NK-92 (cell line): ENCODE measurements around the gene CPXM2.

Source experiments
- DNase-seq: peaks from one replicate; lab custom pipeline; 2025; ENCODE audit not compliant: unreplicated experiment; lab: John Stamatoyannopoulos, UW

The CPXM2 gene

GRCh38 chr10:123878666-123879303, 12.8 kb downstream of the CPXM2 start:
- no peak for DNase-seq

- no peak for DNase-seq
Measured at GRCh38 chr10:123870260-123870659, 21.3 kb downstream of the CPXM2 start.

GRCh38 chr10:123869020-123869414, 22.6 kb downstream of the CPXM2 start:
- no peak for DNase-seq

- DNase-seq = no peak
Measured at GRCh38 chr10:123868038-123869019, 23.3 kb downstream of the CPXM2 start.

GRCh38 chr10:123865880-123866279, 25.7 kb downstream of the CPXM2 start:
- DNase-seq = no peak

- no peak for DNase-seq
Measured at GRCh38 chr10:123865350-123865749, 26.3 kb downstream of the CPXM2 start.

- DNase-seq = no peak
Measured at GRCh38 chr10:123864923-123865322, 26.7 kb downstream of the CPXM2 start.

GRCh38 chr10:123863721-123864482, 27.7 kb downstream of the CPXM2 start:
- no peak for DNase-seq

GRCh38 chr10:123863183-123863575, 28.4 kb downstream of the CPXM2 start:
- no peak for DNase-seq

GRCh38 chr10:123862421-123863182, 29.0 kb downstream of the CPXM2 start:
- DNase-seq = no peak

- DNase-seq = no peak
Measured at GRCh38 chr10:123860856-123861255, 30.8 kb downstream of the CPXM2 start.

- no peak for DNase-seq
Measured at GRCh38 chr10:123860209-123860608, 31.4 kb downstream of the CPXM2 start.

GRCh38 chr10:123859653-123860050, 32.0 kb downstream of the CPXM2 start:
- no peak for DNase-seq

- DNase-seq = no peak
Measured at GRCh38 chr10:123858907-123859652, 32.5 kb downstream of the CPXM2 start.

GRCh38 chr10:123858077-123858681, 33.4 kb downstream of the CPXM2 start:
- no peak for DNase-seq

GRCh38 chr10:123857616-123858015, 34.0 kb downstream of the CPXM2 start:
- DNase-seq = no peak

- DNase-seq = no peak
Measured at GRCh38 chr10:123855008-123855684, 36.5 kb downstream of the CPXM2 start.

GRCh38 chr10:123854498-123854897, 37.1 kb downstream of the CPXM2 start:
- no peak for DNase-seq

- no peak for DNase-seq
Measured at GRCh38 chr10:123854003-123854402, 37.6 kb downstream of the CPXM2 start.
